ENCODE results near the gene GPHN. TPM values are rescaled to one million over a fixed set of nuclear protein-coding genes. Genes with fewer than 3 reads are reported as not detected.
A peak's percentile ranks its signal among the peaks of the same experiment; 100 is the strongest.

Gene GPHN
- polyA plus RNA-seq, 1 of the 3 experiments (the other 2 are of a cell fraction) = 6.9 TPM

GRCh38 chr14:66972469-66972868 lies 464.5 kb downstream of the GPHN start (continued):
- no peak for TF ChIP-seq ZBTB33 (IDR thresholded peaks at IDR 0.05; ENCODE audit: borderline replicate concordance, low read depth)

DNA sequence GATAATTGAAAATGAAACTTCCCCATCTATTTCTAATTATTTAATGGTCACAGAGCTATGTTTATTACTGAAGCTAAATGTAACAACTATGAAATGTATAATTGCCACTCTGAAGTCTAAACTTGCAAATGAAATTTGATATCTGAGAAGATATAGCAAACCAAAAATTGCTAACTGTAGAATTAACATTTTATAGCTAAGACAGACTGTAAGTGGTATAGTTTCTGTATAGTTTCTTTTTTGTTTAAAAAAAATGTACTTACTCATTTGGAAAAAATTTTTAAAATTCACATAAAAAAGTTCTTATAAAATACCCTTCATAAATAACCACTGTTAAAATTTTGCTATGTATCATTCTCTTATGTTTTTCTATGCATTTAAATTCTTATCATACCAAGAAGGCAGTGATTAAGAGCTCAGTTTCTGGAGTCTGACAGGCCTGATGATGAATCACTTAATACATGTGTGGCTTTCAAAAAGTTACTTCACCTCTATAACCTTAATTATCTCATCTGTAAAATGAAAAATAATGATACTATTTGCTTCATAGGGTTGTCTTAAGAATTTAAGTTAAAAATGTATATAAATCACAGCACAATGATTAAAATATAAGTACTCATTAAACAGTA lies 466.6 kb downstream of the GPHN start:
- Histone ChIP-seq H3K36me3 (replicated peaks in 1 of 2; ENCODE audit: control insufficient read depth in 1 of 2, insufficient read depth in 2 of 2, low read length in 1 of 2) (no peaks in the 10 kb centered on the region), H3K9ac (no peak overlapping the region), H3K27me3 (ENCODE audit: insufficient read depth) (no peaks in the 10 kb centered on the region), H4K20me1 (ENCODE audit: insufficient read depth) (no peaks in the 10 kb centered on the region), H3K4me3 (ENCODE audit: low read depth in 2 of 2, low read length in 1 of 2) (no peak overlapping the region), H3K4me2 (no peak overlapping the region), H3K79me2 (ENCODE audit: insufficient read depth) (no peaks in the 10 kb centered on the region), H3K9me2 (no peaks in the 10 kb centered on the region), H2AFZ (ENCODE audit: low read depth) (no peak overlapping the region), H3K27ac (ENCODE audit: low read depth in 2 of 2, low read length in 1 of 2) (peak overlapping the region in 1 of 2 experiments; percentile 28; a peak in 1 of 4 replicates), H3K4me1 (ENCODE audit: control insufficient read depth in 1 of 2, insufficient read depth in 2 of 2, low read depth in 1 of 2, low read length in 1 of 2) (no peaks in the 10 kb centered on the region; a peak in 2 of 4 replicates), H3K9me3 (no peaks in the 10 kb centered on the region), H3F3A (replicated peaks; ENCODE audit: insufficient read depth) (peaks cover 4% of the 10 kb centered on the region)
- ChIA-PET CTCF (interaction anchor here (1.4 kb wide), 1 partner anchor 11 kb away, joined by 3 read pairs; no protein-coding TSS in a partner anchor), POLR2A (no interaction called here)
- TF ChIP-seq, protein P1, sequence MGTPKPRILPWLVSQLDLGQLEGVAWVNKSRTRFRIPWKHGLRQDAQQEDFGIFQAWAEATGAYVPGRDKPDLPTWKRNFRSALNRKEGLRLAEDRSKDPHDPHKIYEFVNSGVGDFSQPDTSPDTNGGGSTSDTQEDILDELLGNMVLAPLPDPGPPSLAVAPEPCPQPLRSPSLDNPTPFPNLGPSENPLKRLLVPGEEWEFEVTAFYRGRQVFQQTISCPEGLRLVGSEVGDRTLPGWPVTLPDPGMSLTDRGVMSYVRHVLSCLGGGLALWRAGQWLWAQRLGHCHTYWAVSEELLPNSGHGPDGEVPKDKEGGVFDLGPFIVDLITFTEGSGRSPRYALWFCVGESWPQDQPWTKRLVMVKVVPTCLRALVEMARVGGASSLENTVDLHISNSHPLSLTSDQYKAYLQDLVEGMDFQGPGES (IDR thresholded peaks at IDR 0.05; ENCODE audit: low read depth, low read length) = no peak
- TF ChIP-seq RCOR1 (IDR thresholded peaks at IDR 0.05; ENCODE audit: low read length) = no peak
- TF ChIP-seq GABPA (IDR thresholded peaks at IDR 0.05; ENCODE audit: low read depth) = no peak
- TF ChIP-seq FOSL2 (IDR thresholded peaks at IDR 0.05; ENCODE audit: borderline replicate concordance, low read depth) = peak; percentile 64; the same call in 1 of the 2 replicates
- TF ChIP-seq, protein P2, sequence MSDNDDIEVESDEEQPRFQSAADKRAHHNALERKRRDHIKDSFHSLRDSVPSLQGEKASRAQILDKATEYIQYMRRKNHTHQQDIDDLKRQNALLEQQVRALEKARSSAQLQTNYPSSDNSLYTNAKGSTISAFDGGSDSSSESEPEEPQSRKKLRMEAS (IDR thresholded peaks at IDR 0.05; ENCODE audit: low read depth) = no peak
- TF ChIP-seq, protein P3, sequence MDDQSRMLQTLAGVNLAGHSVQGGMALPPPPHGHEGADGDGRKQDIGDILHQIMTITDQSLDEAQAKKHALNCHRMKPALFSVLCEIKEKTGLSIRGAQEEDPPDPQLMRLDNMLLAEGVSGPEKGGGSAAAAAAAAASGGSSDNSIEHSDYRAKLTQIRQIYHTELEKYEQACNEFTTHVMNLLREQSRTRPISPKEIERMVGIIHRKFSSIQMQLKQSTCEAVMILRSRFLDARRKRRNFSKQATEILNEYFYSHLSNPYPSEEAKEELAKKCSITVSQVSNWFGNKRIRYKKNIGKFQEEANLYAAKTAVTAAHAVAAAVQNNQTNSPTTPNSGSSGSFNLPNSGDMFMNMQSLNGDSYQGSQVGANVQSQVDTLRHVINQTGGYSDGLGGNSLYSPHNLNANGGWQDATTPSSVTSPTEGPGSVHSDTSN (IDR thresholded peaks at IDR 0.05) = peak; percentile 98
- TF ChIP-seq POLR2AphosphoS5 (IDR thresholded peaks at IDR 0.05; ENCODE audit: low read depth, low read length) = peak; percentile 35; the same call in 1 of the 2 replicates
- TF ChIP-seq, protein P4, sequence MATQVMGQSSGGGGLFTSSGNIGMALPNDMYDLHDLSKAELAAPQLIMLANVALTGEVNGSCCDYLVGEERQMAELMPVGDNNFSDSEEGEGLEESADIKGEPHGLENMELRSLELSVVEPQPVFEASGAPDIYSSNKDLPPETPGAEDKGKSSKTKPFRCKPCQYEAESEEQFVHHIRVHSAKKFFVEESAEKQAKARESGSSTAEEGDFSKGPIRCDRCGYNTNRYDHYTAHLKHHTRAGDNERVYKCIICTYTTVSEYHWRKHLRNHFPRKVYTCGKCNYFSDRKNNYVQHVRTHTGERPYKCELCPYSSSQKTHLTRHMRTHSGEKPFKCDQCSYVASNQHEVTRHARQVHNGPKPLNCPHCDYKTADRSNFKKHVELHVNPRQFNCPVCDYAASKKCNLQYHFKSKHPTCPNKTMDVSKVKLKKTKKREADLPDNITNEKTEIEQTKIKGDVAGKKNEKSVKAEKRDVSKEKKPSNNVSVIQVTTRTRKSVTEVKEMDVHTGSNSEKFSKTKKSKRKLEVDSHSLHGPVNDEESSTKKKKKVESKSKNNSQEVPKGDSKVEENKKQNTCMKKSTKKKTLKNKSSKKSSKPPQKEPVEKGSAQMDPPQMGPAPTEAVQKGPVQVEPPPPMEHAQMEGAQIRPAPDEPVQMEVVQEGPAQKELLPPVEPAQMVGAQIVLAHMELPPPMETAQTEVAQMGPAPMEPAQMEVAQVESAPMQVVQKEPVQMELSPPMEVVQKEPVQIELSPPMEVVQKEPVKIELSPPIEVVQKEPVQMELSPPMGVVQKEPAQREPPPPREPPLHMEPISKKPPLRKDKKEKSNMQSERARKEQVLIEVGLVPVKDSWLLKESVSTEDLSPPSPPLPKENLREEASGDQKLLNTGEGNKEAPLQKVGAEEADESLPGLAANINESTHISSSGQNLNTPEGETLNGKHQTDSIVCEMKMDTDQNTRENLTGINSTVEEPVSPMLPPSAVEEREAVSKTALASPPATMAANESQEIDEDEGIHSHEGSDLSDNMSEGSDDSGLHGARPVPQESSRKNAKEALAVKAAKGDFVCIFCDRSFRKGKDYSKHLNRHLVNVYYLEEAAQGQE (IDR thresholded peaks at IDR 0.05; ENCODE audit: low read depth, low read length) = no peak
- peak; percentile 39; the same call in 1 of the 2 replicates for TF ChIP-seq SIN3A (IDR thresholded peaks at IDR 0.05; ENCODE audit: borderline replicate concordance, low read depth, low read length)
- peak; percentile 18; the same call in 1 of the 2 replicates for TF ChIP-seq NFIC (IDR thresholded peaks at IDR 0.05; ENCODE audit: borderline replicate concordance)
- TF ChIP-seq TEAD4 (IDR thresholded peaks at IDR 0.05; ENCODE audit: borderline replicate concordance, insufficient read depth) = peak; percentile 89
- peak; percentile 23; the same call in 1 of the 2 replicates for TF ChIP-seq FOXM1 (IDR thresholded peaks at IDR 0.05; ENCODE audit: low read depth)
- TF ChIP-seq EP300 (IDR thresholded peaks at IDR 0.05; ENCODE audit: borderline replicate concordance in 1 of 2, low read depth in 1 of 2, low read length in 1 of 2) = peak in 1 of 2 experiments; percentile 80; a peak in 2 of 4 replicates
- peak; percentile 87 for TF ChIP-seq JUND (IDR thresholded peaks at IDR 0.05)
- peak; percentile 78 for TF ChIP-seq TCF12 (IDR thresholded peaks at IDR 0.05)
- DNase-seq = no peak

Measured in SK-N-SH (cell line).